Psoas muscle (tissue), 8 donors: ENCODE measurements around the gene LACC1. TPM values are rescaled to one million over a fixed set of nuclear protein-coding genes. Genes with fewer than 3 reads are reported as not detected.

ENCODE experiments used
- ATAC-seq, 4 donors: fragments of 200-7000 bp; cut with Tn5 transposase; one replicate each; pipeline ENCODE4 v1.9.1; 2020; ENCODE audit warnings: moderate library complexity in 3 of 4, mild to moderate bottlenecking in 2 of 4
- DNase-seq, 2 donors: peaks; one replicate each; pipeline ENCODE4 v3.0.0-alpha.2; 2020
- H3K27ac ChIP-seq: fragments of 200-600 bp; one replicate; pipeline ENCODE4 v1.8.0; 2022
- H3K27me3 ChIP-seq, 3 donors: fragments of 200-600 bp in 1 of 3; one replicate each; pipeline versions ENCODE4 v1.6.1 to v1.8.0; 2013 to 2022; ENCODE audit warnings: low read length in 2 of 3, mild to moderate bottlenecking in 2 of 3, moderate library complexity in 1 of 3; ENCODE audit not compliant: insufficient read depth in 3 of 3
- H3K36me3 ChIP-seq, 2 donors: fragments of 200-600 bp in 1 of 2; one replicate each; pipeline versions ENCODE4 v1.6.1 to v1.8.0; 2013 to 2022; ENCODE audit warnings: low read depth in 1 of 2, mild to moderate bottlenecking in 1 of 2, moderate library complexity in 1 of 2; ENCODE audit not compliant: insufficient read depth in 1 of 2
- H3K4me1 ChIP-seq: fragments of 200-600 bp; one replicate; pipeline ENCODE4 v1.8.0; 2022
- H3K4me3 ChIP-seq: fragments of 200-600 bp; one replicate; pipeline ENCODE4 v1.8.0; 2022; ENCODE audit warnings: mild to moderate bottlenecking
- H3K9me3 ChIP-seq: fragments of 200-600 bp; one replicate; pipeline ENCODE4 v1.8.0; 2022
- CTCF ChIP-seq: fragments of 200-600 bp; IDR thresholded peaks from one replicate; pipeline ENCODE4 v1.8.0; 2022; ENCODE audit warnings: antibody characterized with exemption
- WGBS, 3 donors: extraction: QIAGEN DNeasy Blood & Tissue Kit; methylation state at CpG; one replicate each; pipeline versions ENCODE4 v1.1.6 to v1.1.7; 2013; 5-methylcytosine and 5-hydroxymethylcytosine counted together
- intact Hi-C, 2 donors: fragments of 100-400 bp; cut with DNase I; formaldehyde crosslinking; loops; one replicate each; pipeline versions ENCODE4 v1.11.0 to v1.14.2; 2022
- long read RNA-seq, 2 donors: library from polyadenylated mRNA; unstranded; transcript quantifications; one replicate each; pipeline ENCODE4 v2.0.0, GENCODE V29; 2021
- polyA plus RNA-seq, 3 donors: library from polyadenylated mRNA; stranded (reverse); fragments of 200-250 nt; gene quantifications; one replicate each; pipeline ENCODE4 v1.2.3, GENCODE V29; 2013
- total RNA-seq, 4 donors: library from RNA; stranded (reverse); fragmentation: NEBNext Ultra II Directional in 2 of 4; extraction: Animal tissue kit (Norgen Biotek cat#: 25700) in 2 of 4; gene quantifications; one replicate each; pipeline versions ENCODE4 v1.2.1 to v1.2.4, GENCODE V29; 2021 to 2023
- donor health status: healthy with polysubstance abuse.
- donor health status: DM: no; HTN: no; CAD: no; lungs with moderate emphysema.
- donor health status: Bipolar disorder and iron deficiency.
- donor health status: healthy.
- donor health status: DM: yes; HTN: yes; CAD: no.
- donor health status: DM: no; HTN: no; CAD: no.
- donor health status: DM: no; HTN: no; CAD: no.
- donor health status: DM: yes; HTN: yes; CAD: no.

The LACC1 gene
- total RNA-seq (1 to 10 TPM; 1.2 to 2.4 (median 1.8) TPM), polyA plus RNA-seq (1 to 10 TPM in 2 of 3 donors, under 1 TPM in 1; 0.35 to 3.2 (median 2.9) TPM)
- long read RNA-seq, donor 1, full-length matches to known transcripts = 1 of 5 reads
- long read RNA-seq, donor 1, partial matches to known transcripts = 0 of 5 reads
- long read RNA-seq, donor 1, other reads (novel, unspliced or antisense) = 4 of 5 reads
- long read RNA-seq, donor 2, full-length matches to known transcripts = 5 of 5 reads
- long read RNA-seq, donor 2, partial matches to known transcripts = 0 of 5 reads
- long read RNA-seq, donor 2, other reads (novel, unspliced or antisense) = 0 of 5 reads

- peak within 1 kb of the TSS; percentile 85 for H3K27ac ChIP-seq
- WGBS, 3 donors = 2 to 5% (median 3%) methylated on average over 32 to 47 of the region's 48 CpGs
These were observed at the start of gene LACC1 for GRCh38 chr13:43879755-43880181. LACC1 (plus strand) TSS chr13:43879904; CDS start chr13:43880986, 1,082 bp downstream.

DNA sequence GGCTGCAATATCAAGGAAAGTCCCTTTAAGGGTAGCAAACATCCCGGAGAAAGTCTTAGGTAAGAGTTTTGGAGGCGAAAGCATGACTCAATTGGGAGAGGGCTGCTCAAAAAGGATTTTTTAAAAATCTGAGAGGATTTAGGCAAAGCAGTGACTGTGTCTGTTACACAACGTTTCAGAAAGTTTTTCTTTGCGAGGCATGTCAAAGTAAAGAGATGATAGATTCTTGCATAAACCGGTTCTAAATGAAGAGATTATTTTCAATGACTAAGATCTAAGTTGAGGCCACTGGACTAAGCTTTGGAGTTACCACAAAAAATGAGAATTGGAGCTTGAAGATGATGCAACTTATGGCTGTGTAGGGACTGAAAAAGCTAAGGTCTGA lies 49.2 kb upstream of the LACC1 start:
- peak in 3 of 4 donors; percentile 30 to 46 (median 43) for ATAC-seq

More at GRCh38 chr13:43879755-43880181, at the start of gene LACC1:
- no peak for DNase-seq
- Histone ChIP-seq H3K4me3 (peak within 1 kb of the TSS; percentile 89), H3K9me3 (no peaks in the 10 kb centered on the region), H3K27me3 (no peaks in the 10 kb centered on the region), H3K4me1 (no peaks in the 10 kb centered on the region), H3K36me3 (no peaks in the 10 kb centered on the region)
- intact Hi-C loops = loop anchor here (10.0 kb wide), 3 partner anchors 575 to 915 kb away; no protein-coding TSS in a partner anchor
- ATAC-seq = peak; percentile 33 to 62 (median 62)
- no peak for TF ChIP-seq CTCF

DNA sequence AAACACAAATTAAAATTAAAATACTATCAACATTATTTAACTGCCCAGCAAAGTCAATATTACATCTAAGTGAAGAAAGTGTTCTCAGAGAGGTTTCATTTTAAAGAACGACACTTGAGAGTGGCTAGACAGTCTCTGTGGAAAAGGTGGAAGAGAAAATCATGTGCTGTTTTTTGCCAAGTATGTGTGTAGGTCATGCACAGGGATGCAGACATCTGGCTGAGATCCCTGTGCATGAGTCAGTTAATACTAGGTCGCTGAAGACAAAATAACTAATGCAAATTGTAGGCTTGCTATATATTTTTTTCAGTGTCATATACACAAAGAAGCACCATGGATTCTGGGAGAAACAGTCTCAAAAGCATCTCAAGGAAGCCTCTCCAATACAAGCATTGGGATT lies 48.6 kb upstream of the LACC1 start:
- H3K27ac ChIP-seq = no peak overlapping the region
- DNase-seq = no peak
- TF ChIP-seq CTCF = no peak
- WGBS, 3 donors = 59 to 67% (median 64%) methylated on average over 2 of the region's 2 CpGs
- H3K9me3 ChIP-seq = no peaks in the 10 kb centered on the region
- no peaks in the 10 kb centered on the region for H3K4me1 ChIP-seq
- no peaks in the 10 kb centered on the region for H3K27me3 ChIP-seq
- H3K4me3 ChIP-seq = no peak overlapping the region
- intact Hi-C loops = no loop called here
- H3K36me3 ChIP-seq = no peaks in the 10 kb centered on the region
- no peak for ATAC-seq

More for the DNA sequence above, 49.2 kb upstream of the LACC1 start:
- Histone ChIP-seq H3K27me3 (no peaks in the 10 kb centered on the region), H3K4me1 (no peaks in the 10 kb centered on the region), H3K9me3 (no peaks in the 10 kb centered on the region), H3K27ac (no peak overlapping the region), H3K4me3 (no peak overlapping the region), H3K36me3 (no peaks in the 10 kb centered on the region)
- intact Hi-C loops = no loop called here
- no peak for TF ChIP-seq CTCF
- WGBS, 3 donors = 49 to 62% (median 57%) methylated on average over 5 of the region's 5 CpGs
- no peak for DNase-seq

- DNase-seq = no peak
- intact Hi-C loops = loop anchor here in 1 of 2 donors (5.0 kb wide), 1 partner anchor 97 kb away; no protein-coding TSS in a partner anchor
- ATAC-seq = no peak
- no peak overlapping the region for H3K27ac ChIP-seq
- 72 to 91% (median 90%) methylated on average over 2 of the region's 2 CpGs for WGBS, 3 donors
- H3K36me3 ChIP-seq = no peaks in the 10 kb centered on the region
- H3K27me3 ChIP-seq = no peaks in the 10 kb centered on the region
- no peaks in the 10 kb centered on the region for H3K9me3 ChIP-seq
- H3K4me1 ChIP-seq = no peaks in the 10 kb centered on the region
- H3K4me3 ChIP-seq = no peak overlapping the region
- no peak for TF ChIP-seq CTCF
These were observed 44.0 kb upstream of the LACC1 start for GRCh38 chr13:43835701-43836100.
